GM21576 (cell line): ENCODE results near the gene MAOB.

Experiments used
- ATAC-seq: cut with Tn5 transposase; IDR thresholded peaks from one replicate; pipeline ENCODE4 v1.9.1; 2021; ENCODE audit warnings: mild to moderate bottlenecking, moderate library complexity; ENCODE audit not compliant: unreplicated experiment

MAOB gene

GRCh38 chrX:43718081-43718480 lies 164.2 kb downstream of the MAOB start:
- ATAC-seq, result no peak

GRCh38 chrX:43717161-43717560 lies 165.1 kb downstream of the MAOB start:
- ATAC-seq, result no peak

- no peak for ATAC-seq
These were observed 165.6 kb downstream of the MAOB start for GRCh38 chrX:43716696-43717095.
